Astrocyte of the spinal cord (primary cell): ENCODE measurements around the gene NTN1.

Source experiments
- DNase-seq: peaks from one replicate; pipeline ENCODE4 v3.0.0; 2011; ENCODE audit warnings: low read depth, low spot score
- H3K4me3 ChIP-seq: 2 replicates; pipeline ENCODE4 v1.5.1; 2011; ENCODE audit warnings: low read depth, mild to moderate bottlenecking, low read length, moderate library complexity
- in situ Hi-C: cut with HindIII; loops from 2 replicates; pipeline ENCODE4 v1.10.0; 2017; ENCODE audit warnings: low sequenced_read_pairs
- TF ChIP-seq, protein P1 (sequence below): IDR thresholded peaks from 2 replicates; pipeline ENCODE4 v1.5.1; 2012; ENCODE audit warnings: low read depth, mild to moderate bottlenecking, low read length, inconsistent platforms

Gene NTN1

GRCh38 chr17:9074131-9074530 lies 52.8 kb downstream of the NTN1 start:
- TF ChIP-seq, protein P1, sequence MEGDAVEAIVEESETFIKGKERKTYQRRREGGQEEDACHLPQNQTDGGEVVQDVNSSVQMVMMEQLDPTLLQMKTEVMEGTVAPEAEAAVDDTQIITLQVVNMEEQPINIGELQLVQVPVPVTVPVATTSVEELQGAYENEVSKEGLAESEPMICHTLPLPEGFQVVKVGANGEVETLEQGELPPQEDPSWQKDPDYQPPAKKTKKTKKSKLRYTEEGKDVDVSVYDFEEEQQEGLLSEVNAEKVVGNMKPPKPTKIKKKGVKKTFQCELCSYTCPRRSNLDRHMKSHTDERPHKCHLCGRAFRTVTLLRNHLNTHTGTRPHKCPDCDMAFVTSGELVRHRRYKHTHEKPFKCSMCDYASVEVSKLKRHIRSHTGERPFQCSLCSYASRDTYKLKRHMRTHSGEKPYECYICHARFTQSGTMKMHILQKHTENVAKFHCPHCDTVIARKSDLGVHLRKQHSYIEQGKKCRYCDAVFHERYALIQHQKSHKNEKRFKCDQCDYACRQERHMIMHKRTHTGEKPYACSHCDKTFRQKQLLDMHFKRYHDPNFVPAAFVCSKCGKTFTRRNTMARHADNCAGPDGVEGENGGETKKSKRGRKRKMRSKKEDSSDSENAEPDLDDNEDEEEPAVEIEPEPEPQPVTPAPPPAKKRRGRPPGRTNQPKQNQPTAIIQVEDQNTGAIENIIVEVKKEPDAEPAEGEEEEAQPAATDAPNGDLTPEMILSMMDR = no peak
- DNase-seq = no peak
- in situ Hi-C loops = no loop called here
- H3K4me3 ChIP-seq = no peak overlapping the region

DNA sequence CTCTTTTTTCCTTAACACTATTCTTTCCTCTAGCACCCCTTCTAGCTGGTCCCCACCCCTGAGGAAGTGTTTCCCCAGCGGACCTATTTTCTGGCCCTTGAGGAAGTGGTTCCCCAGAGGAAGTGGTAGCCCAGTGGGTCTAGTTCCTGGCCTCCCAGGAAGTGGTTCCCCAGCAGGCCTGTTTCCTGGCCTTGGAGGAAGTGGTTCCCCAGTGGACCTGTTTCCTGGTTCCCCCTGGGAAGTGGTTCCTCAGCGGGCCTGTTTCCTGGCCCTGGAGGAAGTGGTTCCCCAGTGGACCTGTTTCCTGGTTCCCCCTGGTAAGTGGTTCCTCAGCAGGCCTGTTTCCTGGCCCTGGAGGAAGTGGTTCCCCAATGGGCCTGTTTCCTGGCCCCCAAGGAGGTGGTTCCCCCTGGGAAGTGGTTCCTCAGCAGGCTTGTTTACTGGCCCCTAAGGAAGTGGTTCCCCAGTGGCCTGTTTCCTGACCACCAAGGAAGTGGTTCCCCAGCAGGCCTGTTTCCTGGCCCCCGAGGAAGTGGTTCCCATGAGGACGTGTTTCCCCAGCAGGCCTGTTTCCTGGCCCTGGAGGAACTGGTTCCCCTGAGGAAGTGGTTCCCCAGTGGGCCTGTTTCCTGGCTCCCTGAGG lies 58.3 kb downstream of the NTN1 start:
- H3K4me3 ChIP-seq = no peak overlapping the region
- in situ Hi-C loops = no loop called here
- DNase-seq = no peak
- TF ChIP-seq, protein P1 = no peak

DNA sequence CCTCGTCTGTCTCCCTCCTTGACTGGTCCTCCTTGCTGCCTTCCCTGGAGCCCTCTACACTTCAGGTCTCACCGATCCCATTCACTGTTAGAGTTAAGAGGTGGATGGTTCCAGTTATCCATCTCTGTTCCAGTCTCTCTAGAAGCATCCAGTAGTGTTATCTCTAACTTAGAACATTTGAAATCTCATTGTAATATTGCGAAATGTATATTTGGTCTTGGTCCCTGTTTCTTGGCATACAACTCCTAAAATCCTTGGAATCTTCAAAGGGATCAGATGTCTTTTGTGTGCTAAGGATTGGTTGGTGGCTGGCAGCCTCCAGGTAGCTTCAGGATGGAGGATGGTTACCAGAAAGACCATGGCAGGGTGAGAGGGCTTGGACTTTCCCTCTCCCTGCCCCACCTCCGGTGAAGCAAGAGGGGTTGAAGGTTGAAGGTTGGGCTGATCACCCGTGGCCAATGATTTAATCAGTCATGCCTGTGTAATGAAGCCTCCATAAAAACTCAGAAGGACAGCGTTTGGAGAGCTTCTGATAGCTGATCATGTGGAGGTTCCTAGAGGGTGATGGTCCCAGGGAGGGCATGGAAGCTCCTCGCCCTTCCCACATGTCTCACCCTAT lies 59.1 kb downstream of the NTN1 start:
- in situ Hi-C loops = no loop called here
- no peak for DNase-seq
- TF ChIP-seq, protein P1 = no peak
- no peak overlapping the region for H3K4me3 ChIP-seq

GRCh38 chr17:9080983-9081382 lies 59.7 kb downstream of the NTN1 start:
- TF ChIP-seq, protein P1 = no peak
- in situ Hi-C loops = no loop called here
- DNase-seq = no peak
- H3K4me3 ChIP-seq = no peak overlapping the region

DNA sequence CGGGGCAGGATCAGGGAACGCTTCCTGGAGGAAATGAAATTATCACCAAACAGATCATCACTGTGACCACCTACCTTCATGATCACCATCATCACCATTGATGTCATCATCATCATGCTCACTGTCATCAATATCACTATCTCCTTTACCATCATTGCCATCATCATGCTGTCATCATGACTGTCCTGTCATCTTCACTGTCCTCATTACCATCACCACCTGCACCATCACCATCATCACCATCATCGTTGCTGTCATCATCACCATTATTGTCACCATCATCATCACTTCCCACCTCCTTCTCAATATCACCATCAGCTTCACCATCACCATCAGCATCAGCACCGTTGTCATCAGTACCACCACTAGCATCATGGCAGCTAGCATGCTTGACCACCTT lies 65.3 kb downstream of the NTN1 start:
- H3K4me3 ChIP-seq = no peak overlapping the region
- in situ Hi-C loops = no loop called here
- DNase-seq = no peak
- TF ChIP-seq, protein P1 = no peak

- no peak overlapping the region for H3K4me3 ChIP-seq
- TF ChIP-seq, protein P1 = no peak
- in situ Hi-C loops = no loop called here
- no peak for DNase-seq
Observed at GRCh38 chr17:9087921-9088320, 66.6 kb downstream of the NTN1 start.
